H1 (cell line): ENCODE measurements around the gene ENO3.

Experiments
- POLR2A ChIP-seq, 2 experiments: IDR thresholded peaks; 1 replicate in 1 of 2; 2 replicates in 1 of 2; pipeline ENCODE4 v1.6.1; 2011; ENCODE audit warnings: low read depth in 2 of 2, low read length in 2 of 2, mild to moderate bottlenecking in 2 of 2; ENCODE audit errors: control extremely low read depth in 1 of 2
- TCF12 ChIP-seq: IDR thresholded peaks from 2 replicates; pipeline ENCODE4 v1.6.1; 2011; ENCODE audit warnings: low read depth, mild to moderate bottlenecking, low read length
- TF ChIP-seq, protein P1 (sequence below): IDR thresholded peaks from 2 replicates; pipeline ENCODE4 v1.6.1; 2012; ENCODE audit warnings: inconsistent platforms

DNA sequence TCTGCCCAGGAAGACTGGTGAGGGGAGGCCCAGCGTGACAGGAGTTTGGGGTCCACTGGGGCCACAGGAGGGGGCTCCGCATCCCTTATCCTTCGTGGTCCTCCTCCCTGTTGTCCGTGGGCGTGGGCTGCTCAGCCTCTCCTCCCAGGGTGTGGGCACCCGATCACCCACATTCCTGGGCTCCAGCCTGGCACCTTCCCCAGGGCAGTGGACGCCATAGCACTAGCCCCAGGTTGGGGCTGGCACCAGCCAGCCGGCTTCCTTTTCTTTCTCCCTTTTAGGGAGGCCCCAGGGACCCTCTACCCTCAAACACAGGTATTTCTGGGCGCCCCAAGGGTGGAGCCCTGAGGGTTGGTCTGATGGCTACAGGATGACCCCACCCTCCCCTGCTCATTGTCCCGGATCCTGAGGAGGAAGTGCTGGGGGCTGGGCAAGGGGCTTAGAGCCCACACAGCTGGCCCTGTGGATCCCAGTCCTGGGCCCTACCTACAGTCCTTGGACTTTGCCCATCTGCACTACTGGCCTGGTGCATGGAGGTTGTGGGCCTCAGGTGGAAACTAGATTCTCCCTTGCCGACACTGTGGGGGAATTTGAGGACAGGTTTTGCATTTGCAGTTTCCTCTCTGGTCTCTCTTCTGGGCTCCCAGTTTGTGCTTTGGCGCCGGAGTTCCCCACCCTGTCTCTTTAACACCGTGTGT lies 48.0 kb downstream of the ENO3 start:
- no peak for TF ChIP-seq POLR2A (IDR thresholded peaks at IDR 0.05; ENCODE audit: control extremely low read depth in 1 of 2, low read depth in 2 of 2, low read length in 2 of 2)
- TF ChIP-seq, protein P1, sequence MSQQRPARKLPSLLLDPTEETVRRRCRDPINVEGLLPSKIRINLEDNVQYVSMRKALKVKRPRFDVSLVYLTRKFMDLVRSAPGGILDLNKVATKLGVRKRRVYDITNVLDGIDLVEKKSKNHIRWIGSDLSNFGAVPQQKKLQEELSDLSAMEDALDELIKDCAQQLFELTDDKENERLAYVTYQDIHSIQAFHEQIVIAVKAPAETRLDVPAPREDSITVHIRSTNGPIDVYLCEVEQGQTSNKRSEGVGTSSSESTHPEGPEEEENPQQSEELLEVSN: no peak
- TF ChIP-seq TCF12: no peak
